C4-2B (cell line): ENCODE data around the gene TUBGCP4.

ENCODE experiments used
- H3K27ac ChIP-seq: fragments of 450-650 bp; 2 replicates; pipeline ENCODE4 v1.5.1; 2017
- ZFX ChIP-seq: fragments of 450-650 bp; IDR thresholded peaks from 2 replicates; pipeline ENCODE4 v1.6.1; 2017
- TF ChIP-seq, protein P1 (sequence below): fragments of 450-650 bp; conservative IDR thresholded peaks from 2 replicates; pipeline ENCODE4 v1.5.1; 2017; ENCODE audit warnings: mild to moderate bottlenecking

TUBGCP4 gene

DNA sequence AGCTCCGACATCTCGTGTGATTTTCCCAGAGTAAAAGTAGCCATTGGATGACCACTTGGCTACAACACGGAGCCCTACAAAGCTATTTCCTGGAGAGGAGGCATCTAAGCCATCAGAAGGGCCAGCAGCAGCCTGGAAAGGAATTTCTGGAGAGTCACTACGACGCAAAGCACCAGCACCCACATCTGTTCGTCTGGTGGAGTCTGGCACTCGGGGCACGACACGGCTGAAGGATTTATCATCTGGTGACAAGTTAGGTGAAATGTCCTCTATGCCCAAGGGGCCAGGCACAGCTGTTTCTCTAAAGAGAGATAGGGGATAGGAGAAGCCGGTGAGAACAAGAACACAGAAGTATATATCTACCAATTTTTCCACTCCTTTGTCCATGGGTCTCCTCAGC is 49.5 kb downstream of the TUBGCP4 start:
- no peak for TF ChIP-seq ZFX
- TF ChIP-seq, protein P1, sequence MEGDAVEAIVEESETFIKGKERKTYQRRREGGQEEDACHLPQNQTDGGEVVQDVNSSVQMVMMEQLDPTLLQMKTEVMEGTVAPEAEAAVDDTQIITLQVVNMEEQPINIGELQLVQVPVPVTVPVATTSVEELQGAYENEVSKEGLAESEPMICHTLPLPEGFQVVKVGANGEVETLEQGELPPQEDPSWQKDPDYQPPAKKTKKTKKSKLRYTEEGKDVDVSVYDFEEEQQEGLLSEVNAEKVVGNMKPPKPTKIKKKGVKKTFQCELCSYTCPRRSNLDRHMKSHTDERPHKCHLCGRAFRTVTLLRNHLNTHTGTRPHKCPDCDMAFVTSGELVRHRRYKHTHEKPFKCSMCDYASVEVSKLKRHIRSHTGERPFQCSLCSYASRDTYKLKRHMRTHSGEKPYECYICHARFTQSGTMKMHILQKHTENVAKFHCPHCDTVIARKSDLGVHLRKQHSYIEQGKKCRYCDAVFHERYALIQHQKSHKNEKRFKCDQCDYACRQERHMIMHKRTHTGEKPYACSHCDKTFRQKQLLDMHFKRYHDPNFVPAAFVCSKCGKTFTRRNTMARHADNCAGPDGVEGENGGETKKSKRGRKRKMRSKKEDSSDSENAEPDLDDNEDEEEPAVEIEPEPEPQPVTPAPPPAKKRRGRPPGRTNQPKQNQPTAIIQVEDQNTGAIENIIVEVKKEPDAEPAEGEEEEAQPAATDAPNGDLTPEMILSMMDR: no peak
- no peak overlapping the region for H3K27ac ChIP-seq

DNA sequence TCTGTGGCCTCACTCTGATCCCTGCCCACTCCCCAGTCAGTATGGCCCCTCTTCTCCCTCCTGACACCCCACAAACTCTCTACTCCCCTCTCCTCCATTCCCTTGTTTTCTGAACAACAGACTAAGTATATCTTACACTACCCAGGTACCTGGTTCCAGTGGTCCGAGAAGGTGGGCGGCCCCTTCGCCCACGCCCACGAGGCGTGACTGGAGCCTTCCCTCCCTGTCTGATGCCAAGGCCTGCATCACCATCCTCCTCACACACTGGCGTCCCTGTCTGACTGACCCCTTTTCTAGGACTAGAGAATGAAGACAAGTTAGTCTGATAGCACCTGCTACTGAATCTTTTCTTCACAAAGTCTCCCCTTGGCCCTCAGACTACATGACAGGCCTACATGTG is 50.0 kb downstream of the TUBGCP4 start:
- TF ChIP-seq ZFX: no peak
- TF ChIP-seq, protein P1: no peak
- H3K27ac ChIP-seq: no peak overlapping the region

DNA sequence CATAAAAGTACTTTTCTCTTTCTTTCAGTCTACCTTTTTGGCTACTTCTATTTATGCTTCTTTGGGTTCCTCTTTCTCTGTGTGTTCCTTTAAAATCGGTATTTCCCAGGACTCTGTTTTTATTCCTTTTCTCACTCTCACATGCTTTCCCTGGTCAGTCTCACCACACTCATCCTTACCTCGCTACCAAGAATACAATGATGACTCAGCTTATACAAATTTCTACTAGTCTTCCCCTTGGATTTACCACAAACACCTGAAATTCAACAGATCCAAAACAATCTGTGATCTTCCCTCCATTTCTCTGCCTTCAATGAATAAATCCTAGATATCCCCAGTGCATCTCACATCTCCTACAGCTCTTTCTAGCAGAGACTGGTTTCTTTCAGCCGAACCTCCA is 52.9 kb downstream of the TUBGCP4 start:
- no peak overlapping the region for H3K27ac ChIP-seq
- TF ChIP-seq ZFX: no peak
- TF ChIP-seq, protein P1: no peak

DNA sequence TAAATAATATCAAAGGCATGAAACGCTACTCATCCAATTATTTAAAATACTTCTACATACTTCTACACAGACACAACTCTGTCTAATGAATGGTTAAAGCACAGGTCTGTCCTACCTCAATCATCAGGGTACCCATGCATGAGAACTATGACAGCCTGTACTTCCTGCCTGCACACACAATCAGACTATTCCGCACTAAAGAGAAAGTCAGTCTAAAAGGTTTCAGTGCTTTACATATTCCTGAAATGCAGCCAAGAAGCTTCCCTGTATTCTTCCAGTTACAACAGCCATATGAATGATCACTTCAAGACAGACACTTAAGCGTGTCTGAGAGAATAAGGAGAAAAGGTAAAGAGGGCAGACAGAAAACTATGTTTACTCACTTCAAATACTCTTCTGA is 58.8 kb downstream of the TUBGCP4 start:
- TF ChIP-seq, protein P1: no peak
- TF ChIP-seq ZFX: no peak
- H3K27ac ChIP-seq: no peak overlapping the region

DNA sequence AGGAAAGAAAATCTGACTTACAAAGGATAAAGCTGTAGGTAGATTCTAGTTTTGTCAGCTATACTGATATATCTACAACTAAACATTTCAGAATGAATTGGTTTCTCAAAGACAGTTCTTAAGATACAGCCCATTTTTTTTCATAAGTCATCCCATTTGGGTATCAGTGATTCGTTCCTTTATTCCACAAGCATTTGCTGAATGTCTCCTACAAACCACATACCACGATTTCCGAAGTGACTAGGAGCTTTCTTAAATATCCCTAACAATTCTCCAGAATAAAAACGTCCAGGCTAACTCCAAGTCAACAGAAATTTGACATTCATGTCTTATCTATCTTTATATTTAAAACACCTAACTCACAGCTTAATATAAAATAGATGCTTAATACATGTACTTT is 62.3 kb downstream of the TUBGCP4 start:
- no peak overlapping the region for H3K27ac ChIP-seq
- TF ChIP-seq, protein P1: no peak
- no peak for TF ChIP-seq ZFX

DNA sequence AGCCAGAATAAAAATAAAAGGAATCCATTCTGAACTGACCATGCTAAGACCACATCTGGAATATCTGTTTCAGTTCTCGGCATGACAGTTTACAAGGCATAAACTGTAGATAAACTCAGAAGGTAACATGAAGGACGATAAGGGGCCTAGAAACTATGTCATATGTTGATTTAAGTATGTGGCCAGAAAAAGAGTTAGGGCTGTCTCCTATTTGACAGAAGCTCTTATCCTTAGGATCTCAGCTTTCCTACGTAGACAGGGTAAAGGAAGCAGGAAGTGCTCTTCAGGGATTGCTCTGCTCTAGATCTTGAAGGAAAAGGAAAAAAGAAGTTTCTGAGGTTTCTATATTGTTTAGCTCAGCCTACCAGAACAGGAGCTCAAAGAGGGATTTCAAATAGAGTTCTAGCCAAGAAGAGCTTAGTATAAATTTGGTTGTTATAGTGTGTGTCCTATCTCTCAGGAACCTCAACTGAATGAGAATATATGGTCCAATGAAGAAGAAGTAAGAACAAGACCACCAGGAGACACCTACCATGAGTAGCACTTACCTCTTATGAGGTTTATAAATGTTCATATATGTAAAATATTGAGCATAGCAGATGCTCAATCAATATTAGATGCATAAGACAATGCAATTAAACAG is 62.9 kb downstream of the TUBGCP4 start:
- H3K27ac ChIP-seq: no peak overlapping the region
- no peak for TF ChIP-seq ZFX
- TF ChIP-seq, protein P1: no peak

DNA sequence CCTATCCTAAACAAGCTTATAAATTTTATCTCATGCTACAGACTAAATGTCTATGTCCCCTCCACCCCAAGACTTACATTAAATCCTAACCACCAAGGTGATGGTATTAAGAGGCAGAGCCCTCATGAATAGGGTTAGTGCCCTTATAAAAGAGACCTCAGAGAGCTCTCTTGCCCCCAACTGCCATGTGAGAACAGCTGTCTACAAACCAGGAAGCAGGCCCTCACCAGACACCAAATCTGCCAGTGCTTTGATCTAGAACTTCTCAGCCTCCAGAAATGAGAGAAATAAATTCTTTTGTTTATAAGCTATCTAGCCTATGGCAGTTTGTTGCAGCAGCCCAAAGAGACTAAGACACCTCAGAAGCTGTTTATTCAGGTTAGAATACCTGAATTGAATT is 63.5 kb downstream of the TUBGCP4 start:
- TF ChIP-seq, protein P1: no peak
- no peak for TF ChIP-seq ZFX
- no peak overlapping the region for H3K27ac ChIP-seq
